Smooth muscle cell (in vitro differentiated cells): ENCODE data around the gene MAP3K2. TPM values are rescaled to one million over a fixed set of nuclear protein-coding genes. Genes with fewer than 3 reads are reported as not detected.

Source experiments
- DNase-seq: peaks from one replicate; lab custom pipeline; 2025; ENCODE audit not compliant: unreplicated experiment; lab: John Stamatoyannopoulos, UW
- H2AFZ ChIP-seq: fragments of 200-600 bp; sonication (generic); 2 replicates; pipeline ENCODE4 v1.6.0; 2016; ENCODE audit warnings: antibody characterized with exemption, low read depth, mild to moderate bottlenecking
- H3F3A ChIP-seq: fragments of 200-600 bp; sonication (generic); 2 replicates; pipeline ENCODE4 v1.6.0; 2017; ENCODE audit warnings: antibody characterized with exemption, low read depth
- H3K27ac ChIP-seq: fragments of 200-600 bp; sonication (generic); 2 replicates; pipeline ENCODE4 v1.5.1; 2016; ENCODE audit warnings: low read depth, mild to moderate bottlenecking
- H3K27me3 ChIP-seq: fragments of 200-600 bp; sonication (generic); 2 replicates; pipeline ENCODE4 v1.6.1; 2016; ENCODE audit warnings: low read depth, mild to moderate bottlenecking
- H3K36me3 ChIP-seq: fragments of 200-600 bp; sonication (generic); 2 replicates; pipeline ENCODE4 v1.5.1; 2016; ENCODE audit warnings: low read depth
- H3K4me1 ChIP-seq: fragments of 200-600 bp; sonication (generic); 2 replicates; pipeline ENCODE4 v1.5.1; 2016; ENCODE audit warnings: low read depth
- H3K4me2 ChIP-seq: fragments of 200-600 bp; sonication (generic); 2 replicates; pipeline ENCODE4 v1.6.0; 2016; ENCODE audit warnings: mild to moderate bottlenecking
- H3K4me3 ChIP-seq: fragments of 200-600 bp; sonication (generic); 2 replicates; pipeline ENCODE4 v1.5.1; 2016; ENCODE audit warnings: mild to moderate bottlenecking
- H3K79me2 ChIP-seq: fragments of 200-600 bp; sonication (generic); 2 replicates; pipeline ENCODE4 v1.6.0; 2016; ENCODE audit warnings: low read depth, mild to moderate bottlenecking
- H3K9ac ChIP-seq: fragments of 200-600 bp; sonication (generic); 2 replicates; pipeline ENCODE4 v1.6.0; 2016; ENCODE audit warnings: low read depth
- H3K9me3 ChIP-seq: fragments of 200-600 bp; sonication (generic); replicated peaks from 2 replicates; pipeline ENCODE4 v1.5.1; 2016; ENCODE audit warnings: low read depth
- H4K20me1 ChIP-seq: fragments of 200-600 bp; sonication (generic); 2 replicates; pipeline ENCODE4 v1.6.0; 2016; ENCODE audit warnings: low read depth
- WGBS: methylation state at CpG from one replicate; pipeline ENCODE4 v1.1.7; 2016; ENCODE audit warnings: low lambda C conversion rate; 5-methylcytosine and 5-hydroxymethylcytosine counted together
- polyA plus RNA-seq: library from polyadenylated mRNA; unstranded; fragments of >200 nt; fragmentation: Nextera tagmentation; extraction: Ambion mirVana; gene quantifications from 2 replicates; pipeline ENCODE4 v1.2.1, GENCODE V29; 2016
- total RNA-seq: library from RNA; depleted of rRNA; stranded (reverse); fragments of >200 nt; gene quantifications from 2 replicates; pipeline ENCODE4 v1.2.3, GENCODE V29; 2014
- TF ChIP-seq, protein P1 (sequence below): fragments of 200-600 bp; sonication (generic); IDR thresholded peaks from 2 replicates; pipeline ENCODE4 v1.5.1; 2017; ENCODE audit warnings: borderline replicate concordance, mild to moderate bottlenecking, antibody characterized with exemption; ENCODE audit not compliant: insufficient read depth, poor library complexity, severe bottlenecking

Gene MAP3K2
- total and polyA plus RNA-seq, 2 experiments from 2014 or later = 39.2 to 46.7 TPM

GRCh38 chr2:127320586-127321275 lies 67.0 kb downstream of the MAP3K2 start:
- Histone ChIP-seq H3K27ac (no peak overlapping the region), H4K20me1 (no peaks in the 10 kb centered on the region)
- whole genome bisulfite sequencing = 97% methylated on average over 1 of the region's 1 CpG

GRCh38 chr2:127320067-127320466 lies 67.7 kb downstream of the MAP3K2 start:
- no peaks in the 10 kb centered on the region for H3F3A ChIP-seq
- no peak overlapping the region for H3K9ac ChIP-seq
- 98% methylated on average over 1 of the region's 1 CpG for WGBS
- H4K20me1 ChIP-seq = no peaks in the 10 kb centered on the region
- no peak overlapping the region for H3K27ac ChIP-seq
- no peaks in the 10 kb centered on the region for H3K79me2 ChIP-seq
- H3K4me1 ChIP-seq = no peaks in the 10 kb centered on the region
- H3K4me3 ChIP-seq = no peak overlapping the region
- no peak overlapping the region for H3K4me2 ChIP-seq
- no peak overlapping the region for H2AFZ ChIP-seq
- no peak for DNase-seq
- H3K36me3 ChIP-seq = peaks cover 21% of the 10 kb centered on the region
- TF ChIP-seq, protein P1, sequence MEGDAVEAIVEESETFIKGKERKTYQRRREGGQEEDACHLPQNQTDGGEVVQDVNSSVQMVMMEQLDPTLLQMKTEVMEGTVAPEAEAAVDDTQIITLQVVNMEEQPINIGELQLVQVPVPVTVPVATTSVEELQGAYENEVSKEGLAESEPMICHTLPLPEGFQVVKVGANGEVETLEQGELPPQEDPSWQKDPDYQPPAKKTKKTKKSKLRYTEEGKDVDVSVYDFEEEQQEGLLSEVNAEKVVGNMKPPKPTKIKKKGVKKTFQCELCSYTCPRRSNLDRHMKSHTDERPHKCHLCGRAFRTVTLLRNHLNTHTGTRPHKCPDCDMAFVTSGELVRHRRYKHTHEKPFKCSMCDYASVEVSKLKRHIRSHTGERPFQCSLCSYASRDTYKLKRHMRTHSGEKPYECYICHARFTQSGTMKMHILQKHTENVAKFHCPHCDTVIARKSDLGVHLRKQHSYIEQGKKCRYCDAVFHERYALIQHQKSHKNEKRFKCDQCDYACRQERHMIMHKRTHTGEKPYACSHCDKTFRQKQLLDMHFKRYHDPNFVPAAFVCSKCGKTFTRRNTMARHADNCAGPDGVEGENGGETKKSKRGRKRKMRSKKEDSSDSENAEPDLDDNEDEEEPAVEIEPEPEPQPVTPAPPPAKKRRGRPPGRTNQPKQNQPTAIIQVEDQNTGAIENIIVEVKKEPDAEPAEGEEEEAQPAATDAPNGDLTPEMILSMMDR = no peak
- no peaks in the 10 kb centered on the region for H3K27me3 ChIP-seq
- no peaks in the 10 kb centered on the region for H3K9me3 ChIP-seq

More at GRCh38 chr2:127320586-127321275, 67.0 kb downstream of the MAP3K2 start:
- H3K36me3 ChIP-seq = peaks cover 21% of the 10 kb centered on the region
- no peaks in the 10 kb centered on the region for H3K4me1 ChIP-seq
- no peak for DNase-seq
- H3K9me3 ChIP-seq = no peaks in the 10 kb centered on the region
- no peaks in the 10 kb centered on the region for H3K27me3 ChIP-seq
- H3K9ac ChIP-seq = no peak overlapping the region
- TF ChIP-seq, protein P1 = no peak
- H3F3A ChIP-seq = no peaks in the 10 kb centered on the region
- H3K4me3 ChIP-seq = no peak overlapping the region
- H3K4me2 ChIP-seq = no peak overlapping the region
- no peak overlapping the region for H2AFZ ChIP-seq
- H3K79me2 ChIP-seq = no peaks in the 10 kb centered on the region

DNA sequence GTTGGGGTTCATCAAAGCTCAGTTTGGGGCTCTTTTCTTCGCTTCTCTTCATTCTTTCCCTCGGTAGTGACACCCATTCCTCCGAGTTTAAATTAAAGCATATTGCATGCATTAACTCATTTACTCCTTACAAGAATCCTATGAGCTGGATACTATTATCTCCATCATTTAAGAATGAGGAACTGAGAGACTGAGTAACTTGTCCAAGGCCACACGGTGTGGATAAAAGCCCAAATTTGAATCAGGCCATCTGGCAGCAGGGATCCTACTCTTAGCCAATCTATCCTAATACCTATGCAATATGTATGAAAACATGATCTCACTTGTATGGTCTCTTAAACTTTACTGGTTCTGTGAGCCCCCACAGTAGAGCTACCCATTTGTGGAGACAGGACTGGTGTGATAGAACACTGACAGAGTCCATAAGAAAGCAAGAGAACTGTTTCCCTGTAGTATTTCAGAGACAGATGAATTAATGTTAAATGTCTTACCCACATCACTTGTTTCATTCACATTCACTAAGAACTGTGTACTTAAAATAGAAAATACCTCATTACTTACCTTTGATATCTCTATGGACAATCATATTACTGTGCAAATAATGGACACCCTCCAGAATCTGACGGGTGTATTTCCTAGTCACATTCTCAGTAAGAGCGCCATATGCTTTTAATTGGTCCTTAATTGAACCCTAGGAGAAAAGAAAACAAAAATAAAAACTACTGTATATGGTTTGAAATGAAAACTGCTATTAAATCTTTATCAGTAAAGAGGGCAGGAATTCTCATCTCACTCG lies 73.4 kb downstream of the MAP3K2 start:
- Histone ChIP-seq H3K9ac (no peak overlapping the region), H3K4me2 (no peak overlapping the region), H2AFZ (no peak overlapping the region), H4K20me1 (no peaks in the 10 kb centered on the region), H3K4me3 (no peak overlapping the region), H3K36me3 (peaks cover 22% of the 10 kb centered on the region), H3F3A (no peaks in the 10 kb centered on the region), H3K9me3 (no peaks in the 10 kb centered on the region), H3K4me1 (no peaks in the 10 kb centered on the region), H3K79me2 (no peaks in the 10 kb centered on the region), H3K27ac (no peak overlapping the region), H3K27me3 (no peaks in the 10 kb centered on the region)
- TF ChIP-seq, protein P1 = no peak
- no peak for DNase-seq
- WGBS = 97% methylated on average over 7 of the region's 7 CpGs
